Trophoblast cell (in vitro differentiated cells and primary cell): ENCODE results near the gene MGMT.

ENCODE experiments used
- DNase-seq, 2 donors: peaks; one replicate each; pipeline ENCODE4 v3.0.0-alpha.2; 2016
- H2AFZ ChIP-seq: 2 replicates; pipeline ENCODE4 v1.6.1; 2013; ENCODE audit warnings: low read length, moderate library complexity, mild to moderate bottlenecking; ENCODE audit not compliant: insufficient read depth, poor library complexity
- H2AK5ac ChIP-seq: 2 replicates; pipeline ENCODE4 v1.6.1; 2013; ENCODE audit warnings: mild to moderate bottlenecking, low read length
- H2BK120ac ChIP-seq: 2 replicates; pipeline ENCODE4 v1.6.1; 2013; ENCODE audit warnings: low read length, mild to moderate bottlenecking, moderate library complexity; ENCODE audit not compliant: insufficient read depth, poor library complexity
- H2BK12ac ChIP-seq: 2 replicates; pipeline ENCODE4 v1.6.1; 2013; ENCODE audit warnings: mild to moderate bottlenecking, low read length, moderate library complexity
- H2BK5ac ChIP-seq: 2 replicates; pipeline ENCODE4 v1.6.1; 2013; ENCODE audit warnings: low read length, low read depth, moderate library complexity, mild to moderate bottlenecking; ENCODE audit not compliant: poor library complexity
- H3K14ac ChIP-seq: 2 replicates; pipeline ENCODE4 v1.6.1; 2013; ENCODE audit warnings: mild to moderate bottlenecking, low read length
- H3K18ac ChIP-seq: 2 replicates; pipeline ENCODE4 v1.6.1; 2013; ENCODE audit warnings: mild to moderate bottlenecking, low read length
- H3K23ac ChIP-seq: 2 replicates; pipeline ENCODE4 v1.6.1; 2013; ENCODE audit warnings: low read length
- H3K27ac ChIP-seq: 2 replicates; pipeline ENCODE4 v1.5.1; 2013; ENCODE audit warnings: low read depth, mild to moderate bottlenecking, inconsistent platforms, low read length, moderate library complexity
- H3K27me3 ChIP-seq: 2 replicates; pipeline ENCODE4 v1.6.1; 2013; ENCODE audit warnings: inconsistent platforms, mild to moderate bottlenecking, low read length, moderate library complexity; ENCODE audit not compliant: insufficient read depth
- H3K36me3 ChIP-seq, 2 experiments: 1 replicate in 1 of 2; 2 replicates in 1 of 2; pipeline ENCODE4 v1.6.1; 2013; ENCODE audit warnings: low read length in 2 of 2, mild to moderate bottlenecking in 2 of 2, moderate library complexity in 1 of 2; ENCODE audit not compliant: insufficient read depth in 2 of 2, control insufficient read depth in 1 of 2
- H3K4ac ChIP-seq: 2 replicates; pipeline ENCODE4 v1.6.1; 2013; ENCODE audit warnings: low read depth, mild to moderate bottlenecking, low read length, moderate library complexity
- H3K4me1 ChIP-seq, 2 experiments: 1 replicate in 1 of 2; 2 replicates in 1 of 2; pipeline ENCODE4 v1.6.1; 2013; ENCODE audit warnings: low read length in 2 of 2, mild to moderate bottlenecking in 2 of 2, moderate library complexity in 1 of 2; ENCODE audit not compliant: insufficient read depth in 2 of 2, control insufficient read depth in 1 of 2
- H3K4me2 ChIP-seq: 2 replicates; pipeline ENCODE4 v1.6.1; 2013; ENCODE audit warnings: inconsistent platforms, mild to moderate bottlenecking, low read length, moderate library complexity
- H3K4me3 ChIP-seq: 2 replicates; pipeline ENCODE4 v1.5.1; 2013; ENCODE audit warnings: mild to moderate bottlenecking, low read depth, low read length, inconsistent platforms
- H3K79me1 ChIP-seq: one replicate; pipeline ENCODE4 v1.6.1; 2013; ENCODE audit warnings: low read length
- H3K79me2 ChIP-seq: 2 replicates; pipeline ENCODE4 v1.6.1; 2013; ENCODE audit warnings: low read length, mild to moderate bottlenecking; ENCODE audit not compliant: control insufficient read depth, insufficient read depth, poor library complexity
- H3K9ac ChIP-seq: 2 replicates; pipeline ENCODE4 v1.6.1; 2013; ENCODE audit warnings: mild to moderate bottlenecking, low read length
- H3K9me3 ChIP-seq: 2 replicates; pipeline ENCODE4 v1.6.1; 2013; ENCODE audit warnings: low read depth, mild to moderate bottlenecking, control low read depth, inconsistent platforms, low read length; ENCODE audit not compliant: insufficient read depth
- H4K12ac ChIP-seq: 2 replicates; pipeline ENCODE4 v1.6.1; 2013; ENCODE audit warnings: low read depth, mild to moderate bottlenecking, low read length, moderate library complexity
- H4K8ac ChIP-seq: 2 replicates; pipeline ENCODE4 v1.6.1; 2013; ENCODE audit warnings: low read depth, mild to moderate bottlenecking, low read length, moderate library complexity
- H4K91ac ChIP-seq: one replicate; pipeline ENCODE4 v1.6.1; 2013; ENCODE audit warnings: low read depth, mild to moderate bottlenecking, low read length, moderate library complexity
- WGBS: extraction: QIAGEN DNeasy Blood & Tissue Kit; methylation state at CpG from one replicate; pipeline ENCODE4 v1.1.7; 2013; ENCODE audit warnings: missing lambda C conversion rate; ENCODE audit not compliant: insufficient read length, insufficient coverage; ENCODE audit errors: extremely low coverage; 5-methylcytosine and 5-hydroxymethylcytosine counted together

The MGMT gene

DNA sequence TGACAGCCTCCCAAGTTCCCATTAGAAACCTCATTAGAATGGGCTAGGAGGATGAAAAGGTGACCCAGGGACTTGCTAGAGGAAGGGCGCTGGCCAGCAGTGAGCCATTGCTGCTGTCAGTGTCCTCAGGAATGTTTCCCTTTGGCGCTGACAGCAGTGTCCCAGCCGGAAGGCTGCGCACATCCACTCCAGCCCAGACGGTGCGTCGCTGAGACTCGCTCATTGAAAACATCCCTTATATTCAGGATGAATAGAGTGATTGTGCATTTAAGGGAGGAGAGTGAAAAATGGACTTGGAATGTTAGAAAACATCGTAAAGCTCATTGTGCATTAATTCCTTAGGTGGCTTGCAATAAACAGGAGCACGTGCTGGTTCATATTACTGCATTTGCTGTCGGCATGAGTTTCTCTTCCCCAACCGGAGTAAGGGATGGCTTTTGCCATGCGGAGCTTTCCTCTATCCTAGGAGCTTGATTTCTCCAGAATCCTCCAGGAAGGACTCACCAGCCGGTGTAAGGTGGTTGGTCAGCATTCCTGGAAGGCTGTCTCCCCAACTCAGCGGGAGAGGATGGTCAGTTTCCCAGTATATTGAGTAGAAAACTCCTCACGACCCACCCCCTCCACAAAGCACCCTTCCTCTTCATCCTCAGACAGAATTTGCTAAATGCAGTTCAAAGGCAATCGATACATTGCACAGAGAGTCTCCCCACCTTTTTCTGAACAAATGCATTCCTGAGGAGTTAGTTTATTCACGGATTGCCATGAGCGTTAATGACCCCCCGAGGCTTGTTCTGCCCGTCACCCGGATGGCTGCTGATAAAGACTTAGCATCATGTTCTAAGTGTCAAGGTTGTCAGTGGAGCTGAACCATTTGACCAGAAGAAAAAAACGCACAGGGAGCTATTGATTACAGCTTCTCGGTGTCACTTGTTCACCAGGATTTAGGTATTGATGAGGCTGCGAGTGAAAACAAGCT, 295.2 kb downstream of the MGMT start:
- no peak overlapping the region for H2AK5ac ChIP-seq
- no peaks in the 10 kb centered on the region for H3K4me1 ChIP-seq
- no peak overlapping the region for H2AFZ ChIP-seq
- H3K79me1 ChIP-seq, result no peaks in the 10 kb centered on the region
- H2BK12ac ChIP-seq, result no peak overlapping the region
- no peak overlapping the region for H4K8ac ChIP-seq
- H3K27ac ChIP-seq, result no peak overlapping the region
- H2BK5ac ChIP-seq, result no peak overlapping the region
- H2BK120ac ChIP-seq, result no peak overlapping the region
- H3K14ac ChIP-seq, result no peak overlapping the region
- DNase-seq, result no peak
- H3K18ac ChIP-seq, result no peak overlapping the region
- H3K9ac ChIP-seq, result no peak overlapping the region
- H3K27me3 ChIP-seq, result no peaks in the 10 kb centered on the region
- H4K12ac ChIP-seq, result no peak overlapping the region
- H3K9me3 ChIP-seq, result no peaks in the 10 kb centered on the region
- peaks cover 0 to 2% of the 10 kb centered on the region in 2 experiments for H3K36me3 ChIP-seq
- H3K4me3 ChIP-seq, result no peak overlapping the region
- no peak overlapping the region for H3K4ac ChIP-seq
- WGBS, result no CpG with 5 or more reads among the region's 25 CpGs
- H3K4me2 ChIP-seq, result no peak overlapping the region
- H4K91ac ChIP-seq, result no peak overlapping the region
- H3K23ac ChIP-seq, result no peak overlapping the region
- no peaks in the 10 kb centered on the region for H3K79me2 ChIP-seq

DNA sequence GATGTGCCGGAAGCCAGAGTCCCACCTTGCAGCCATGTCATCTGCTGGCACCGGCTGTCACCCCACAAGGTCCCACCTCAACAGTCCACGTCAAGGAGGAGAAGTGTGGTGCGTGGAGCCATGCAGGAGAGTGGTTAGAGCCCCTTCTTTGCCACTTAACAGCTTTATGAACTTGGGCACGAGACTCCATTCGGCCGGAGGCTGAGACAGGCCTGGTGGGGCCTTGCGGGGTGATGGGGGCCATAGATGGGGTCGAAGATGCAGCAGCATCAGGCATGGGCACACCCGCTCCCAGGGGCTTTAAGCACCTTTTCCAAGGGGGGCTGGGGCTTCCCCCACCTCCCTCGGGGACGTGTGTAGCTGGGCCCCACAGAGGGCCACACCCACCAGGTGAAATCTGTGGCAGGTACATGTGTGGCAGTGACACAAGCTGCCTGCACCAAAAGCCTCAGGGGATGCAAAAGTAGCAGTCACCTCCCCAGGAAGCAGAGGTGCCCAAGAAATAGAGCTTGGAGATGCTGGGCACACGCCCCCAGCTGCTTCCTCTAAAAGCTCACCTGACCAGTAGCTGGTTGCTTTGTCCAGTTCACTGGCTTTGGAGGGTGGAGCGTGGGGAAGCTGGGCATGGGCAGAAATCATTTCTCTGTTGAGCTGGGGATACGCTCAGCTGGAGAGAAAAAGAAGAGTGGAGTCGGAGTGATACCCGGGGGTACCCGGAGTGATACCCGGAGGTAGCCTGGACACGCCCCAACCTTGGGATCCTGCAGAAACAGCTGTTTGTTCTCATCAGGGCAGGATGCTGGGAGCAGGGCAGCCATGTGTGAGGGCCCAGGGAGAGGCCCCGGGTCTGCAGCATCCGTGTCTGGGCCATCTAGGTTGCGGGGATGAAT, 297.2 kb downstream of the MGMT start:
- no peaks in the 10 kb centered on the region for H3K27me3 ChIP-seq
- H4K8ac ChIP-seq, result no peak overlapping the region
- H3K9ac ChIP-seq, result no peak overlapping the region
- no peak overlapping the region for H3K27ac ChIP-seq
- no peaks in the 10 kb centered on the region for H3K4me1 ChIP-seq
- H2AFZ ChIP-seq, result no peak overlapping the region
- H3K4ac ChIP-seq, result no peak overlapping the region
- no peak overlapping the region for H2BK5ac ChIP-seq
- no peak overlapping the region for H3K18ac ChIP-seq
- no peaks in the 10 kb centered on the region for H3K79me2 ChIP-seq
- no CpG with 5 or more reads among the region's 23 CpGs for WGBS
- no peak overlapping the region for H2BK12ac ChIP-seq
- no peak overlapping the region for H2AK5ac ChIP-seq
- DNase-seq, result no peak
- no peaks in the 10 kb centered on the region for H3K79me1 ChIP-seq
- H4K12ac ChIP-seq, result no peak overlapping the region
- H3K9me3 ChIP-seq, result no peaks in the 10 kb centered on the region
- H3K36me3 ChIP-seq, result peaks cover 0 to 2% of the 10 kb centered on the region in 2 experiments
- H3K23ac ChIP-seq, result no peak overlapping the region
- H4K91ac ChIP-seq, result no peak overlapping the region
- H3K14ac ChIP-seq, result no peak overlapping the region
- H3K4me2 ChIP-seq, result no peak overlapping the region
- H2BK120ac ChIP-seq, result no peak overlapping the region
- no peak overlapping the region for H3K4me3 ChIP-seq

DNA sequence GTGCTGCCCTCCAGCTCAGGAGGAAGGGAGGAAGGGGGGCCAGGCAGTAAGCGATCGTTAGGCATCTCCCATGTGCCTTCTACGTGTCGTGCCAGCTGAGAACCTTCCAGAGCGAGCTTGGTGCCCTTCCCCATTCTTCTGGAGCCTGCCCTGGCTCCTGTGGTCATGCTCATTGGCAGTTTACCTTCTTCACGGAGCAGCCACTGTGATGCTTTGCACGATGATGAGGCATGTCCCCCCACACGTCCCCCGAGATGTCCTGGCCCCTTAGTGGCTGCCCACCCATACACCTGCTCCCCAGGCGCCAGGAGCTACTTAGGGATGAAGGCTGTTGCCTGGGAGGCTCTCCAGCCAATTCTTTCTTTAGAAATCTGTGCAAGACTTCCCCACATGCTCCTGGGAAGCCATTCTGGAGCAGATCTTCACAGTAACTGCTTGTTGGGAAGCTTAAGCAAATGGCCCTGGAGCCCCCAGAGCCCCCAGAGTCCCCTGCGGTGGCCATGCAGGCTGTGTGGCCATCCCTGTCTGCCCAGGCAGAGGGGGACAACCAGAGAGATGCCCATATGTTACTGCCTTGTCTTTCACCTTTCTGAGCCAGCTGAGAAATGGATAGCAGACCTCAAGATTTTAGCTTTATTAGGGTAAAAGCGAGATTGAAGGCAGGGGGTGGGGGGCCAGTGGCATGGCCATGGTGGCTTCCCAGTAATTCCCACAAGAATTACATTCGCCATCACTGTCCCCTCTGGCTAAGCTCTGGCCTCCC, 298.0 kb downstream of the MGMT start:
- Histone ChIP-seq H3K9me3 (no peaks in the 10 kb centered on the region), H2BK120ac (no peak overlapping the region), H3K4me2 (no peak overlapping the region), H3K4ac (no peak overlapping the region), H4K8ac (no peak overlapping the region), H2BK12ac (no peak overlapping the region), H3K18ac (no peak overlapping the region), H3K23ac (no peak overlapping the region), H2AK5ac (no peak overlapping the region), H3K79me2 (no peaks in the 10 kb centered on the region), H3K36me3 (peaks cover 0 to under 1% of the 10 kb centered on the region in 2 experiments), H4K91ac (no peak overlapping the region), H3K4me3 (no peak overlapping the region), H3K9ac (no peak overlapping the region), H3K14ac (no peak overlapping the region), H4K12ac (no peak overlapping the region), H2AFZ (no peak overlapping the region), H3K27ac (no peak overlapping the region), H2BK5ac (no peak overlapping the region), H3K4me1 (no peaks in the 10 kb centered on the region), H3K27me3 (no peaks in the 10 kb centered on the region), H3K79me1 (no peaks in the 10 kb centered on the region)
- DNase-seq, result no peak
- no CpG with 5 or more reads among the region's 13 CpGs for WGBS
